Measurements from ENCODE around the gene SND1.
"Not testable (repeated sequence)": the region's sequence is repeated elsewhere in the genome, so short reads cannot be mapped to it uniquely, and the experiment has no call there.

Gene SND1

DNA sequence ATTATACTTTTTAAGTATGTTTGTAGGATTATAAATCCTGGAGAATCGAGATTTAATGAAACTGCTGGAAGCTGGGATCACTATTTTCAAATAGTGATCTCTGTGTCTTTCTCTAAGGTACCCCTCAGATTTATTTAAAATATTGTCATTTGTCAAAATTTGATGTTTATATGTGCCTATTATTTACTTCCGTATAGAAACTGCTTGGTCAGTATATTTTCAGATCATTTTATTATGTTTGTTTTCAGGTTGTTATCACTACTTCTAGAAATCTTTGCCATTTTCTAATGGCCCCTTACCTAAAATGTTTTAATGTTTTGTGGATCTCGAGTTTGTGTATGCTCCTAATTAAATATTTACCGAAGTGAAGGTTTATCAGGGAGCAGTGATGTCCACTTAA is 183.7 kb downstream of the SND1 start:
- peaks cover 27% of the 10 kb centered on the region for H3K79me2 ChIP-seq (ENCODE audit: control insufficient read depth, low read length)

DNA sequence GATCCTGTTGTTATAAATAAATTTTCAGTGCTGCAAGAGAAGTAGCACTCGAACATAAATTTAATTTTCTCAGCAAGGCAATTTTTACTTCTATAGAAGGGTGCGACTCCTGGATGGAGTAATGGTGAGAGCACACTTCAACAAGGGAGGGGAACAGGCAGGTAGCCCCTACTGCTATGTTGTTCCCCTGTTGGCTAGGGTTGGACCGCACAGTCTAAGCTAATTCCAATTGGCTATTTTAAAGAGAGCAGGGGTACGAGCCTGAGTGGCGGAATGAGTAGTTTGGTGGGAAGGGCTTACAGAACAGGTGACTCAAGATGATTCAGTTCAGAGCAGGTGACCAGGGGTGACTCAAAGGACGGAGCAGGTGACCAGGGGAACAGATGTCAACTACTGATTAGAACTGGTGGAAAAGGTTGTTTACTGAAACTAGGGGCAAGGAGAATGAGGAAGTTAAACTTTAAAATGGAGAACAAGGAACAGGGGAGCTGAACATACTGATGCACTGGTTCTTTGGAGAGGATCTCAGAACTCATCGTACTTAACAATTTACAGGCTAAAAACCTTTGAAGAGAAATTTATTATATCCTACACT is 185.9 kb downstream of the SND1 start:
- H3K4me3 ChIP-seq (ENCODE audit: low read length); H3K27me3 ChIP-seq (ENCODE audit: control insufficient read depth, low read length); H3K9me2 ChIP-seq (replicated peaks; ENCODE audit: control insufficient read depth, low read length); H4K20me1 ChIP-seq (ENCODE audit: control insufficient read depth, insufficient read depth, low read depth, low read length); H3F3A ChIP-seq (ENCODE audit: control insufficient read depth, insufficient read depth): not testable (repeated sequence)
- Histone ChIP-seq H3K27ac (ENCODE audit: low read depth, low read length) (peak overlapping the region; percentile 21), H3K4me1 (ENCODE audit: control insufficient read depth, low read length) (peaks cover 17% of the 10 kb centered on the region), H3K9me3 (ENCODE audit: control insufficient read depth, insufficient read depth, low read length) (peaks cover 20% of the 10 kb centered on the region; the same call in 1 of the 2 replicates), H3K4me2 (ENCODE audit: low read length) (peak overlapping the region; percentile 13; the same call in 1 of the 2 replicates), H3K36me3 (ENCODE audit: control insufficient read depth, low read length) (peaks cover 64% of the 10 kb centered on the region), H3K79me2 (ENCODE audit: control insufficient read depth, low read length) (peaks cover 13% of the 10 kb centered on the region)

More for the DNA sequence above, 183.7 kb downstream of the SND1 start:
- Histone ChIP-seq H3K9me3 (ENCODE audit: control insufficient read depth, insufficient read depth, low read length) (peaks cover 20% of the 10 kb centered on the region; the same call in 1 of the 2 replicates), H3K36me3 (ENCODE audit: control insufficient read depth, low read length) (peaks cover 67% of the 10 kb centered on the region), H3K4me2 (ENCODE audit: low read length) (no peak overlapping the region), H4K20me1 (ENCODE audit: control insufficient read depth, insufficient read depth, low read depth, low read length) (no peaks in the 10 kb centered on the region), H3K9me2 (replicated peaks; ENCODE audit: control insufficient read depth, low read length) (no peaks in the 10 kb centered on the region), H3K4me1 (ENCODE audit: control insufficient read depth, low read length) (peaks cover 17% of the 10 kb centered on the region), H3K27ac (ENCODE audit: low read depth, low read length) (no peak overlapping the region), H3K4me3 (ENCODE audit: low read length) (no peak overlapping the region), H3F3A (ENCODE audit: control insufficient read depth, insufficient read depth) (no peaks in the 10 kb centered on the region), H3K27me3 (ENCODE audit: control insufficient read depth, low read length) (no peaks in the 10 kb centered on the region)
- no peak for TF ChIP-seq EZH2phosphoT487 (IDR thresholded peaks at IDR 0.05; ENCODE audit: borderline replicate concordance, low read length)
- TF ChIP-seq, protein P1, sequence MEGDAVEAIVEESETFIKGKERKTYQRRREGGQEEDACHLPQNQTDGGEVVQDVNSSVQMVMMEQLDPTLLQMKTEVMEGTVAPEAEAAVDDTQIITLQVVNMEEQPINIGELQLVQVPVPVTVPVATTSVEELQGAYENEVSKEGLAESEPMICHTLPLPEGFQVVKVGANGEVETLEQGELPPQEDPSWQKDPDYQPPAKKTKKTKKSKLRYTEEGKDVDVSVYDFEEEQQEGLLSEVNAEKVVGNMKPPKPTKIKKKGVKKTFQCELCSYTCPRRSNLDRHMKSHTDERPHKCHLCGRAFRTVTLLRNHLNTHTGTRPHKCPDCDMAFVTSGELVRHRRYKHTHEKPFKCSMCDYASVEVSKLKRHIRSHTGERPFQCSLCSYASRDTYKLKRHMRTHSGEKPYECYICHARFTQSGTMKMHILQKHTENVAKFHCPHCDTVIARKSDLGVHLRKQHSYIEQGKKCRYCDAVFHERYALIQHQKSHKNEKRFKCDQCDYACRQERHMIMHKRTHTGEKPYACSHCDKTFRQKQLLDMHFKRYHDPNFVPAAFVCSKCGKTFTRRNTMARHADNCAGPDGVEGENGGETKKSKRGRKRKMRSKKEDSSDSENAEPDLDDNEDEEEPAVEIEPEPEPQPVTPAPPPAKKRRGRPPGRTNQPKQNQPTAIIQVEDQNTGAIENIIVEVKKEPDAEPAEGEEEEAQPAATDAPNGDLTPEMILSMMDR (IDR thresholded peaks at IDR 0.05; ENCODE audit: low read depth, low read length, poor library complexity, severe bottlenecking) = no peak

DNA sequence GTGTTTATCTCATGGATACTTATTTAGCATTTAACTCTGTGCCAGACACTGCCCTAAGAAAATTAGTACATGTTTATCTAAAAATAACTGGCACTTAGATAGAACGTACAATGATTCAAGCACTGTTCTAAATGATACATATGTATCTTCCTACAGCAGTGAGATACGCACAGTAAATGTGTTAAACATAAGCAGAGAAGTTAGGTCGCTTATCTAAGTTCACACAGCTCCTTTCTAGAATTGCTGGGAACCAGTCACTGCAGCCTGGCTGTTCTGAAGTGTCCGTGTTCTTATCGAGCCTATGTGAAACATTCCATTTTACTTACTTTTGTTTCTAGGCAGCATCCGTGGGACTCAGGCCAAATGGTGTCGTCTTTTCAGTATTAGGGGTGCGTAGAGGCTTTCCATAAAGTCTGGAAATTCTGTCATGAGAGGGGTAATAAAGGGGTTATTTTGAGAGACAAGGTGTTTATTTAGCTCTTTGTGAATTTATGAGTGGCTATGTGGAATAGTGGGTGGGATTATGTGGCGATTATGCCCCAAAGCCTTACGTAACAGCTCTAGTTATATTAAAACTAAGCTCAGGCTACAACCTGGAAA is 186.9 kb downstream of the SND1 start:
- Histone ChIP-seq H3K9me3 (ENCODE audit: control insufficient read depth, insufficient read depth, low read length) (peaks cover 20% of the 10 kb centered on the region; the same call in 1 of the 2 replicates), H3K36me3 (ENCODE audit: control insufficient read depth, low read length) (peaks cover 68% of the 10 kb centered on the region), H3K9me2 (replicated peaks; ENCODE audit: control insufficient read depth, low read length) (no peaks in the 10 kb centered on the region), H3K79me2 (ENCODE audit: control insufficient read depth, low read length) (peaks cover 11% of the 10 kb centered on the region), H3F3A (ENCODE audit: control insufficient read depth, insufficient read depth) (no peaks in the 10 kb centered on the region), H3K4me2 (ENCODE audit: low read length) (no peak overlapping the region), H4K20me1 (ENCODE audit: control insufficient read depth, insufficient read depth, low read depth, low read length) (no peaks in the 10 kb centered on the region), H3K27ac (ENCODE audit: low read depth, low read length) (no peak overlapping the region), H3K4me1 (ENCODE audit: control insufficient read depth, low read length) (peaks cover 10% of the 10 kb centered on the region), H3K27me3 (ENCODE audit: control insufficient read depth, low read length) (no peaks in the 10 kb centered on the region), H3K4me3 (ENCODE audit: low read length) (no peak overlapping the region)
- no peak for TF ChIP-seq EZH2phosphoT487 (IDR thresholded peaks at IDR 0.05; ENCODE audit: borderline replicate concordance, low read length)
- TF ChIP-seq, protein P1 (IDR thresholded peaks at IDR 0.05; ENCODE audit: low read depth, low read length, poor library complexity, severe bottlenecking) = no peak

DNA sequence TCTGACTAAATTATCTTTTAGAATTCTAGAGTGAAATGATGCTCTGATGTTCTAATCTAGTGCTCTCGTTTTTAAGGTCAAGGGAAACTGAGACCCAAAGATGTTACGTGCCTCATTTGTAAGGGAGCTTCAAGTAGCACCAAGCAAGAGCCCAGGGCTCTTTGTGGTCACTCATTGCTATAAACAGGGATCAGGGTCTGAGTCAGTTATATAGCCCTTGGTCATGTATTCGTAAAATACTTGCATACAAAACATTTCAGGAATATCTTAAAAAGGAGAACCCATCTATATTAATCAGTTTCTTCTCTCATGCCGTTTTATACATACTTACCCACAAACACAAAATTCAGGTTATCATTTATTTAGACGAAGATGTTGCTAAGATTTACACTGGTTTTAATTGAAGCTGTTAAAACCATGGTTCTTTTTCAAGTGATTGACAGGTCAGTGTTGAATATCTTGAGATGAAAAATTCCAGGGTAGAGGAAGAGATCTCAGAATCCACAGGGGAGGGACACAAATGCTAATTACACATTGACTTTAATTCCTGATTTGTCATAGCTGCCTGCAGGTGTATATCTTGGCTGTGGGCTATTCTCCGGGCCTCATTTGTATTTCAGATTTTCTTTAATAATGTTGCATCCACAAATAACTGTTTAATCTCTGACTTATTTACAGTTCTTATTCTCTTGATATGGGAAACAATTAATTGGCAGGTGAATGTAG is 188.4 kb downstream of the SND1 start:
- Histone ChIP-seq H4K20me1 (ENCODE audit: control insufficient read depth, insufficient read depth, low read depth, low read length) (no peaks in the 10 kb centered on the region), H3K27ac (ENCODE audit: low read depth, low read length) (no peak overlapping the region), H3K4me2 (ENCODE audit: low read length) (no peak overlapping the region), H3K4me3 (ENCODE audit: low read length) (no peak overlapping the region), H3K9me2 (replicated peaks; ENCODE audit: control insufficient read depth, low read length) (no peaks in the 10 kb centered on the region), H3K27me3 (ENCODE audit: control insufficient read depth, low read length) (no peaks in the 10 kb centered on the region), H3K9me3 (ENCODE audit: control insufficient read depth, insufficient read depth, low read length) (peaks cover 13% of the 10 kb centered on the region; the same call in 1 of the 2 replicates), H3K4me1 (ENCODE audit: control insufficient read depth, low read length) (peaks cover 16% of the 10 kb centered on the region), H3K79me2 (ENCODE audit: control insufficient read depth, low read length) (no peaks in the 10 kb centered on the region), H3K36me3 (ENCODE audit: control insufficient read depth, low read length) (peaks cover 69% of the 10 kb centered on the region), H3F3A (ENCODE audit: control insufficient read depth, insufficient read depth) (no peaks in the 10 kb centered on the region)
- TF ChIP-seq, protein P1 (IDR thresholded peaks at IDR 0.05; ENCODE audit: low read depth, low read length, poor library complexity, severe bottlenecking) = no peak
- TF ChIP-seq EZH2phosphoT487 (IDR thresholded peaks at IDR 0.05; ENCODE audit: borderline replicate concordance, low read length) = no peak
